Ishikawa (cell line): ENCODE results near the gene GRIK1.

Source experiments
- CEBPB ChIP-seq: IDR thresholded peaks from 2 replicates; pipeline ENCODE4 v1.6.1; 2012
- EGR1 ChIP-seq: IDR thresholded peaks from 2 replicates; pipeline ENCODE4 v1.6.1; 2012
- FOXM1 ChIP-seq: IDR thresholded peaks from 2 replicates; pipeline ENCODE4 v1.6.1; 2012; ENCODE audit warnings: low read depth, borderline replicate concordance
- MAX ChIP-seq: IDR thresholded peaks from 2 replicates; pipeline ENCODE4 v1.6.1; 2012
- REST ChIP-seq: IDR thresholded peaks from 2 replicates; pipeline ENCODE4 v1.6.1; 2012; ENCODE audit warnings: low read depth, mild to moderate bottlenecking
- TAF1 ChIP-seq: IDR thresholded peaks from 2 replicates; pipeline ENCODE4 v1.6.1; 2012; ENCODE audit warnings: low read depth, mild to moderate bottlenecking
- TCF12 ChIP-seq: IDR thresholded peaks from 2 replicates; pipeline ENCODE4 v1.6.1; 2012; ENCODE audit warnings: low read depth
- TEAD4 ChIP-seq: IDR thresholded peaks from 2 replicates; pipeline ENCODE4 v1.6.1; 2012
- YY1 ChIP-seq: IDR thresholded peaks from 2 replicates; pipeline ENCODE4 v1.6.1; 2012; ENCODE audit warnings: low read depth

- TF ChIP-seq EGR1 (no peak), FOXM1 (no peak), TEAD4 (no peak), MAX (no peak), TAF1 (no peak), REST (no peak), CEBPB (no peak), TCF12 (no peak), YY1 (no peak)
Observed at GRCh38 chr21:29949991-29950390, 10.2 kb upstream of the GRIK1 start.
